ENCODE results near the gene CNNM1.

CNNM1 gene

GRCh38 chr10:99316374-99316773, 12.8 kb upstream of the CNNM1 start:
- Histone ChIP-seq H3K9me3 (ENCODE audit: control insufficient read depth, low read depth, low read length) (no peaks in the 10 kb centered on the region), H3K9ac (ENCODE audit: low read length) (no peak overlapping the region), H3K27ac (ENCODE audit: low read length) (no peak overlapping the region), H3K4me1 (ENCODE audit: control insufficient read depth, low read depth, low read length) (no peaks in the 10 kb centered on the region), H3K27me3 (ENCODE audit: control insufficient read depth, insufficient read depth, low read length) (no peaks in the 10 kb centered on the region), H3K4me3 (ENCODE audit: low read length) (no peak overlapping the region), H3K36me3 (ENCODE audit: control insufficient read depth, low read depth, low read length) (no peaks in the 10 kb centered on the region)

- Histone ChIP-seq H3K9ac (ENCODE audit: low read length) (no peak overlapping the region), H3K4me3 (ENCODE audit: low read length) (no peak overlapping the region)
Observed at GRCh38 chr10:99318048-99318447, 11.1 kb upstream of the CNNM1 start.

GRCh38 chr10:99318475-99318874, 10.7 kb upstream of the CNNM1 start:
- H3K9ac ChIP-seq (ENCODE audit: low read length): no peak overlapping the region
- H3K4me3 ChIP-seq (ENCODE audit: low read length): no peak overlapping the region
- H3K27me3 ChIP-seq (ENCODE audit: control insufficient read depth, insufficient read depth, low read length): no peaks in the 10 kb centered on the region
- no peaks in the 10 kb centered on the region for H3K4me1 ChIP-seq (ENCODE audit: control insufficient read depth, low read depth, low read length)
- no peak overlapping the region for H3K27ac ChIP-seq (ENCODE audit: low read length)
- H3K36me3 ChIP-seq (ENCODE audit: control insufficient read depth, low read depth, low read length): no peaks in the 10 kb centered on the region
- H3K9me3 ChIP-seq (ENCODE audit: control insufficient read depth, low read depth, low read length): no peaks in the 10 kb centered on the region

More at GRCh38 chr10:99318048-99318447, 11.1 kb upstream of the CNNM1 start:
- Histone ChIP-seq H3K27me3 (ENCODE audit: control insufficient read depth, insufficient read depth, low read length) (no peaks in the 10 kb centered on the region), H3K9me3 (ENCODE audit: control insufficient read depth, low read depth, low read length) (no peaks in the 10 kb centered on the region), H3K27ac (ENCODE audit: low read length) (no peak overlapping the region), H3K4me1 (ENCODE audit: control insufficient read depth, low read depth, low read length) (no peaks in the 10 kb centered on the region), H3K36me3 (ENCODE audit: control insufficient read depth, low read depth, low read length) (no peaks in the 10 kb centered on the region)

DNA sequence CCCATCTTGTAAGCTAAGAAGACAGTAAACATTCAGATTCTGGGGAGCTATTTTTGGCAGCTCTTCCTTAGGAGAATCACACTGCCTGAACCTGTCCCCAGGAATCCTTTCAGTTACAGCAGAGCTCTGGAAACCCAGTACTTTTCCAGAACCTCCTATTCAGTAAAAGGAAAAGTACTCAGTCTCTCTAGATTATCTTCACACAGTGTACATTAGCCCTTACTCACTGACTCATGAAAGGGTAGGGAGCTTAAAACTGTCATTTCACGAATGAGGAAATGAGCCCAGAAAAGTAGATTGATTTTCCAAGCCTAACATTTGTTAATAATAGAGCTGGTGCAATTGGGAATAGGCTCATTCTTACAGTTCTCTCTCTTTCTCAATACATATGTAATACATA, 3.9 kb upstream of the CNNM1 start:
- H3K9me3 ChIP-seq (ENCODE audit: control insufficient read depth, low read depth, low read length): no peaks in the 10 kb centered on the region
- H3K27me3 ChIP-seq (ENCODE audit: control insufficient read depth, insufficient read depth, low read length): peaks cover 22% of the 10 kb centered on the region
- H3K36me3 ChIP-seq (ENCODE audit: control insufficient read depth, low read depth, low read length): no peaks in the 10 kb centered on the region
- no peak overlapping the region for H3K4me3 ChIP-seq (ENCODE audit: low read length)
- H3K9ac ChIP-seq (ENCODE audit: low read length): no peak overlapping the region
- no peak overlapping the region for H3K27ac ChIP-seq (ENCODE audit: low read length)
- H3K4me1 ChIP-seq (ENCODE audit: control insufficient read depth, low read depth, low read length): no peaks in the 10 kb centered on the region

DNA sequence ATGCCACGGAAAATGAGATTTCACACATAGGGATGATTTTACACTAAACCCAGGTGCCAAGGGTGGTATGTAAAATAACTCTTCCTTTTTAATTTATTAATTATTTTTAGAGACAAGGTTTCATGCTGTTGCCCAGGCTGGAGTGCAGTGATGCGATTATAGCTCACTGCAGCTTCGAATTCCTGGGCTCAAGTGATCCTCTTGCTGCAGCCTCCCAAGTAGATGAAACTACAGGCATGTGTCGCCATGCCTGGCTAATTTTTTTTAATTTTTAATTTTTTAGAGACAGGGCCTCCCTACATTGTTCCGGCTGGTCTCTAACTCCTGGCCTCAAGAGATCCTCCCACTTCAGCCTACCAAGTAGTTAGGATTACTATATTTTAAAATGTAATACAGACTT, 2.3 kb upstream of the CNNM1 start:
- Histone ChIP-seq H3K9me3 (ENCODE audit: control insufficient read depth, low read depth, low read length) (no peaks in the 10 kb centered on the region), H3K4me3 (ENCODE audit: low read length) (no peak overlapping the region), H3K4me1 (ENCODE audit: control insufficient read depth, low read depth, low read length) (no peaks in the 10 kb centered on the region), H3K27me3 (ENCODE audit: control insufficient read depth, insufficient read depth, low read length) (peaks cover 38% of the 10 kb centered on the region), H3K36me3 (ENCODE audit: control insufficient read depth, low read depth, low read length) (no peaks in the 10 kb centered on the region), H3K9ac (ENCODE audit: low read length) (no peak overlapping the region), H3K27ac (ENCODE audit: low read length) (no peak overlapping the region)

DNA sequence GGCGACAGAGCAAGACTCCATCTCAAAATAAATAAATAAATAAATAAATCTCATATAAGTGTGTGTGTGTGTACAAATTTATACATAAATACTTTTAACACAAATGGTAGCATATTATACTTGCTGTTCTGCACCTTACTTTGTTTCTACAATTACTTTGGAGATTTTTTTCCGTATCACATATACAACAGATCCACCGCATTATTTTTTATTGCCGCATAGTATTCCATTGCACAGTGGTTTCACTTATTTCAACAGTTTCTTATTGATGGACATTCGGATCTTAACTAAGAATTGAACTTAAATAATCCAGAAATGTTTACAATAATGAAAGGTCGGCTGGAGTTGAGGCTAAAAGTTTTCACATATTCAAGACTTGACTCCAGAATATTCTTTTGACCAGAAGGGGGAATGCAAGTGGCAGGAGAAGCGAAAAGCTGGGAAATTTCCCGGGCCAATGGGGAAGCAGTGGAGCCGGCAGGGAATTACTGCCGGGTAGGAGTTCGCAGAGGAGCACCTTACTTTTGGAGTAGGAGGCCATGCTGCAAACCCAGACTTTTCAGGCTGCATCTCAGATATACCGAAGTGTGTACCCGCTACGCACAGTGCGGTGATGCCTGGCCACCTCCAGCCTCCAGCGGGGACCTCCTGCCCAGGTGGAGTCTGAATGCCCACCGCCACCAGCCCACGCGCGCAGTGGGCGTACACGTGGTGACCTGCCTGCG, 415 bp upstream of the CNNM1 start:
- Histone ChIP-seq H3K27ac (ENCODE audit: low read length) (no peak overlapping the region), H3K4me1 (ENCODE audit: control insufficient read depth, low read depth, low read length) (no peaks in the 10 kb centered on the region), H3K4me3 (ENCODE audit: low read length) (peak overlapping the region; percentile 65), H3K27me3 (ENCODE audit: control insufficient read depth, insufficient read depth, low read length) (peaks cover 50% of the 10 kb centered on the region), H3K9ac (ENCODE audit: low read length) (no peak overlapping the region), H3K36me3 (ENCODE audit: control insufficient read depth, low read depth, low read length) (no peaks in the 10 kb centered on the region), H3K9me3 (ENCODE audit: control insufficient read depth, low read depth, low read length) (no peaks in the 10 kb centered on the region)

DNA sequence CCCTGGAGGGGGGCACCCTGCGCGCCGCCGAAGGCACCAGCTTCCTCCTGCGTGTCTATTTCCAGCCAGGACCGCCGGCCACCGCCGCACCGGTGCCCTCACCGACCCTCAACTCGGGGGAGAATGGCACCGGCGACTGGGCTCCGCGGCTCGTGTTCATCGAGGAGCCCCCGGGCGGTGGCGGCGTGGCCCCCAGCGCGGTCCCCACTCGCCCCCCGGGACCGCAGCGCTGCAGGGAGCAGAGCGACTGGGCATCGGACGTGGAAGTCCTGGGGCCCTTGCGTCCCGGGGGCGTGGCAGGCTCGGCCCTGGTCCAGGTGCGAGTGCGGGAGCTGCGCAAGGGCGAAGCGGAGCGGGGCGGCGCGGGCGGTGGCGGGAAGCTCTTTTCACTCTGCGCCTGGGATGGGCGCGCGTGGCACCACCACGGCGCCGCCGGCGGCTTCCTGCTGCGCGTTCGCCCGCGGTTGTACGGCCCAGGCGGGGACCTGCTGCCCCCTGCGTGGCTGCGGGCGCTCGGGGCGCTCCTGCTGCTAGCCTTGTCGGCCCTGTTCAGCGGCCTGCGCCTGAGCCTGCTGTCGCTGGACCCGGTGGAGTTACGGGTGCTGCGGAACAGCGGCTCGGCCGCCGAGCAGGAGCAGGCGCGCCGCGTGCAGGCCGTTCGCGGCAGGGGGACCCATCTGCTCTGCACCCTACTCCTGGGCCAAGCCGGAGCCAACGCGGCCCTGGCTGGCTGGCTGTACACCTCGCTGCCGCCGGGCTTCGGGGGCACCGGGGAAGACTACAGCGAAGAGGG, 594 bp downstream of the CNNM1 start:
- Histone ChIP-seq H3K4me1 (ENCODE audit: control insufficient read depth, low read depth, low read length) (no peaks in the 10 kb centered on the region), H3K4me3 (ENCODE audit: low read length) (peak overlapping the region; percentile 65), H3K9me3 (ENCODE audit: control insufficient read depth, low read depth, low read length) (no peaks in the 10 kb centered on the region), H3K36me3 (ENCODE audit: control insufficient read depth, low read depth, low read length) (no peaks in the 10 kb centered on the region), H3K27ac (ENCODE audit: low read length) (no peak overlapping the region), H3K9ac (ENCODE audit: low read length) (no peak overlapping the region), H3K27me3 (ENCODE audit: control insufficient read depth, insufficient read depth, low read length) (peaks cover 50% of the 10 kb centered on the region)

DNA sequence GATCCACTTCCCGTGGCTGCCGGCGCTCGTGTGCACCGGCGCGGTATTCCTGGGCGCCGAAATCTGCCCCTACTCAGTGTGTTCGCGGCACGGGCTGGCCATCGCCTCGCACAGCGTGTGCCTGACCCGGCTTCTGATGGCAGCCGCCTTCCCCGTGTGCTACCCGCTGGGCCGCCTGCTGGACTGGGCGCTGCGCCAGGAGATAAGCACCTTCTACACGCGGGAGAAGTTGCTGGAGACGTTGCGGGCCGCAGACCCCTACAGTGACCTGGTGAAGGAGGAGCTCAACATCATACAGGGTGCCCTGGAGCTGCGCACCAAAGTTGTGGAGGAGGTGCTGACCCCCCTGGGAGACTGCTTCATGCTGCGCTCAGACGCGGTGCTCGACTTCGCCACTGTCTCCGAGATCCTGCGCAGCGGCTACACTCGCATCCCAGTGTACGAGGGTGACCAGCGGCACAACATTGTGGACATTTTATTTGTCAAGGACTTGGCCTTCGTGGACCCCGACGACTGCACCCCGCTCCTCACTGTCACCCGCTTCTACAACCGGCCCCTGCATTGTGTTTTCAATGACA, 1.3 kb downstream of the CNNM1 start:
- Histone ChIP-seq H3K36me3 (ENCODE audit: control insufficient read depth, low read depth, low read length) (no peaks in the 10 kb centered on the region), H3K9me3 (ENCODE audit: control insufficient read depth, low read depth, low read length) (no peaks in the 10 kb centered on the region), H3K4me1 (ENCODE audit: control insufficient read depth, low read depth, low read length) (no peaks in the 10 kb centered on the region), H3K27ac (ENCODE audit: low read length) (no peak overlapping the region), H3K27me3 (ENCODE audit: control insufficient read depth, insufficient read depth, low read length) (peaks cover 50% of the 10 kb centered on the region), H3K4me3 (ENCODE audit: low read length) (peak overlapping the region; percentile 65), H3K9ac (ENCODE audit: low read length) (no peak overlapping the region)

- H3K4me3 ChIP-seq (ENCODE audit: low read length): no peak overlapping the region
- no peaks in the 10 kb centered on the region for H3K9me3 ChIP-seq (ENCODE audit: control insufficient read depth, low read depth, low read length)
- H3K27me3 ChIP-seq (ENCODE audit: control insufficient read depth, insufficient read depth, low read length): peaks cover 50% of the 10 kb centered on the region
- no peaks in the 10 kb centered on the region for H3K4me1 ChIP-seq (ENCODE audit: control insufficient read depth, low read depth, low read length)
- H3K9ac ChIP-seq (ENCODE audit: low read length): no peak overlapping the region
- H3K27ac ChIP-seq (ENCODE audit: low read length): no peak overlapping the region
- H3K36me3 ChIP-seq (ENCODE audit: control insufficient read depth, low read depth, low read length): no peaks in the 10 kb centered on the region
Observed at GRCh38 chr10:99331207-99331803, 2.1 kb downstream of the CNNM1 start.

DNA sequence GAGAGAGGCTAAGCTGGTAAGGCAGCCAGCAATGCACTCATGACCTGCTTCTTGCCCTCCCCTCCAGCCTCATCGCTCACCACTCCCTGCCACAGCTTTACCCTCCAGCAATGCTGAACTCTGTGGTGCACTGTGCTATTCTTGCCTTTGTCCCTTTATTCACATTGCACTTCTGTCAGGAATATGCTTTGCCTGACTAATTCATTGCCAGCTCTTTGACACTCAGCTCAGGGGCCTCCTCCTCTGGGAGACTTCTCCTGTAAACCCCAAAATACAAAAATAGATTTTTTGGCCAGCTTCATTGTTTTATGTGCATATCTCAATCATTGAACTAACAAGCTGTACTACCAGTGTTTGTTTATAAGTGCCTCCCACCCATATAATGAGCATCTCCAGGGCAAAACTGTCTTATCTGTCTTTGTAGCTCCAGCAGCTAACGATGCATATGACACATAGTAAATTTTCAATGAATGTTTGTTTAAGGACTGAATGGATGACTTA, 8.2 kb downstream of the CNNM1 start:
- Histone ChIP-seq H3K9me3 (ENCODE audit: control insufficient read depth, low read depth, low read length) (no peaks in the 10 kb centered on the region), H3K9ac (ENCODE audit: low read length) (no peak overlapping the region), H3K4me3 (ENCODE audit: low read length) (no peak overlapping the region), H3K4me1 (ENCODE audit: control insufficient read depth, low read depth, low read length) (peaks cover 7% of the 10 kb centered on the region), H3K27me3 (ENCODE audit: control insufficient read depth, insufficient read depth, low read length) (peaks cover 8% of the 10 kb centered on the region), H3K36me3 (ENCODE audit: control insufficient read depth, low read depth, low read length) (no peaks in the 10 kb centered on the region), H3K27ac (ENCODE audit: low read length) (no peak overlapping the region)

DNA sequence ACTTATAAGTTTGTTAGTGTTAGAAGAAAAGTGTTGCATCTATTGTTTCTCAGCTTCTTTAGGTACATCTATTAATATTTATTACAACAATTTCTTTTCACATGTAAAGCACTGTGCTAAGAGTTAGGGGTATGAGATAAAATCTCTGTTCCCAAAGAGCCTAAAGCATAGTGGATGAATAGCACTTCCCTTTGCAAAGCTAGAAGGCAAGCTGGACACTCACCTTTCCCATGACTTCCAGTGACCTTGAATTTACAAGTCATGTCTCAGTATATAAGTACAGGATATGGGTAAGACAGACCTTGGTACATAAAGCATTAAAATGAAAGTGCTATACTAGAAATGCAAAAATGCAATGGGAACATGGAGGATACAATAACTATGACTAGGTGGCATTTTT, 8.7 kb downstream of the CNNM1 start:
- Histone ChIP-seq H3K27ac (ENCODE audit: low read length) (no peak overlapping the region), H3K4me3 (ENCODE audit: low read length) (no peak overlapping the region), H3K9ac (ENCODE audit: low read length) (no peak overlapping the region), H3K27me3 (ENCODE audit: control insufficient read depth, insufficient read depth, low read length) (peaks cover 2% of the 10 kb centered on the region), H3K4me1 (ENCODE audit: control insufficient read depth, low read depth, low read length) (peaks cover 7% of the 10 kb centered on the region), H3K36me3 (ENCODE audit: control insufficient read depth, low read depth, low read length) (no peaks in the 10 kb centered on the region), H3K9me3 (ENCODE audit: control insufficient read depth, low read depth, low read length) (no peaks in the 10 kb centered on the region)

All from iPS-18a (cell line).